NCI-H1694 (cell line): ENCODE results near the gene TMEM212.
"Not testable (repeated sequence)": the region's sequence is repeated elsewhere in the genome, so short reads cannot be mapped to it uniquely, and the experiment has no call there.

Experiments
- DNase-seq: peaks from one replicate; lab custom pipeline; 2025; lab: John Stamatoyannopoulos, UW

Gene TMEM212

DNA sequence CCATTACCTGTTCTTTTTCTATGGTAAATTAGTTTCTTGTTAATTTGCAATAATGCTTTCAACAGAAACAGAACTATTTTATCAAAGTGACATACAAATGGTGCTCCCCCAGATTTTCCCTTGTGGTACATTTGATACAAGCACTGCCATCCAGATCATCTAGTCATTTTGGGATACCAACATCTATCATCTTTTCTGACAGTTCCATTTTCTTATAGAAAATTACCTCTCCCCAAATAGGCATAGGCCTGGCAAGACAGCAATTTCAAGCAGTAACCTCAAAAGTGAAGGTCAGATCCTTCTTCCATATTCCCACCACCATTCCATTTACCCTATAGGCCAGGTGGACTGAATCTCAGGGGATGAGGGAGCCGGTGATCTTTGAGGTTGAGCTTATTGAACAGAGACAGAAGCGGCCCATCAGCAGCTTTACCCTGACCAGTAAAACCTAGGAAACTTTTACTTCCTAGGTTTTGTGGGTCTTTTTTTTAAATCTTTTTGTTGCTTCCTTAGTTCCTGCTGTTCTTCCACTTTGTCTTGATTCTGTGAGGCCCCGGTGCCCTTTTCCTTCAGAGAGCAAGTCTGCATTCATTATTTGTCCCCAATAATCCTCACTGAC lies 29.8 kb upstream of the TMEM212 start:
- no peak for DNase-seq

DNA sequence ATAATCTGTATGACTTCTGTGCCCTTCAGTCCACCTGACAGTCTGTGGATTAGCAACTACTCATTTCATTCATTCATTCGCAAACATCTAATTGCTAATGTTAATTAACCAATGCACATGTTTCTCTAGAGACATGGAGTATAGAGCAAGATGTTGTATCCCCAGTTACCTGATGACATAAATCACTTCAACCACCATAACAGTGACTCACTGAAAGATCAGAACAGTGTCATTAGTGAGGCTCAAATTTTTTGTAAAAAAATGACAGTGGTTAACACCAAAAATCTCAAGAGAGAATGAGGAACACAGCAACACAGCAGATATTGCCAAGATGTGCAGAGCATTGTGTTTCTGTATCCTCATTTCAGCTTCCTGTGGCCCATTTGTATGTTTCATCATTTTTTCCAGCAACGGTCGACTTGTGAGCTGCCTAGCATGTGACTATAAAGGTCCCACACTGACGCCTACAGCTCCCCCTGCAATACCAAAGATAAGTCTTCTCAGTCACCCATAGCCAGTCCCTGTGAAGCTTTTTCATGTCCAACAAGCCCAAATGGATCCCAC lies 29.2 kb upstream of the TMEM212 start:
- no peak for DNase-seq

DNA sequence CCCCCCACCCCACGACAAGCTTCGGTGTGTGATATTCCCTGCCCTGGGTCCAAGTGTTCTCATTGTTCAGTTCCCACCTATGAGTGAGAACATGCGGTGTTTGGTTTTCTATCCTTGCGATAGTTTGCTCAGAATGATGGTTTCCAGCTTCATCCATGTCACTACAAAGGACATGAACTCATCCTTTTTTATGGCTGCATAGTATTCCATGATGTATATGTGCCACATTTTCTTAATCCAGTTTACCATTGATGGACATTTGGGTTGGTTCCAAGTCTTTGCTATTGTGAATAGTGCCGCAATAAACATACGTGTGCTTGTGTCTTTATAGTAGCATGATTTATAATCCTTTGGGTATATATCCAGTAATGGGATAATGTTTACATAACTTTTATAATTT lies 28.5 kb upstream of the TMEM212 start:
- not testable (repeated sequence) for DNase-seq

DNA sequence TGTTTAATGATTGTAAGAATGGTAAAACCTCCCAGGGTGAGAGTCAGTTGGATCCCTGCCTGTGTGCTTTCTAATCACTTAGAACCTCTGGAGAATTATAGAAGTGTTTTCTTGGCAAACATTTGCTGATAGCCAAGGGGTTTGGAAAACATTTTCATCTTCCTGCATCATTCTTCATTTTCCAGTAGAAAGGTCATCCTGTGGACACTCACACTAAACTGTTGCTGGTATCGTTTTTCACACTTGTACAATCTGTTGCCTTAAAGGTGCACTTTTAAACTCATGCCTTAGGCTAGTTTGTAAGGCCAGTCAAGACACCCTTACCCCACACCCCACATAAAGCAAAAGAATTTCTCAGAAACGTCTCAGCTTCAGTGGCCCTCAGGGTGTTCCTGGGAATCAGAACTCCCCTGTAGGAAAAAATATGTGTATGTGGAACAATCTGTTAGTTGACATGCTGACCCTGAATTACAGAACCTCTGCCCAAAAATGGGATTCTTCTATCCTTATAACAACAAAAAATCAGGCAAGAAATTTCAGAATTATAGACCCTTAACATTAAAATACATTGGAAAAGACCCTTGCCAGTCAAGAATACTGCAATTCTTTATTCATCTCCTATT lies 27.1 kb upstream of the TMEM212 start:
- no peak for DNase-seq

DNA sequence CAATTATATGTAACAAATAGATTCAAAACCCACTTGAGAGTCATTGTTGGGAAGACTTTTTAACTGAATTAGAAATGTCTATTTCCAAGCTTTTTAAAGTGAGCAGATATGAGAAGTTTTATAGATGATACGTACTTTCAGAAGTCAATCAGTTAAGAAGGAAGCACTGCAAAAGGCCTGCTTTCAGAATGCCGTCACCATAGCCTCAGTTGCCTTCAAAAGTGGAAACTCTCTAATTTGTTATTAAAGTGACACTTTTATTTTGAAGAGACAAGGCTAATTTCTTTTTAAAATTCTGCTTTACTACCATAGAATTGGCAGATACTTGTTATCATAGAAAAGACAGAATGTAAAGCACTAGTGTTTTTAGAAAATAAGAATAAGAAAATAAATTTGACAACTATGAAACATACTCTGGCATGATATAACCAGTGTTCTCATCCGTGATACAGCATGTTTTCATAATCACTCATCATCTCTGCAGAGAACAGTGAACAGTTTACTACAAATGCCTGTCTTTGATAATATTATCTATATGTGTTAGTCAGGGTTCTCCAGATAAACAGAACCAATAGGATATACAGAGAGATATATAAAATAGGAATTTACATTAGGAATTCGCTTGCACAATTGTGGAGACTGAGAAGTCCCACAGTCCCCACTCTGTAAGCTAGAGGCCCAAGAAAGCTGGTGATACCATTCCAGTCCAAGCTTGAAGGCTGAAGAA lies 25.9 kb upstream of the TMEM212 start:
- no peak for DNase-seq

DNA sequence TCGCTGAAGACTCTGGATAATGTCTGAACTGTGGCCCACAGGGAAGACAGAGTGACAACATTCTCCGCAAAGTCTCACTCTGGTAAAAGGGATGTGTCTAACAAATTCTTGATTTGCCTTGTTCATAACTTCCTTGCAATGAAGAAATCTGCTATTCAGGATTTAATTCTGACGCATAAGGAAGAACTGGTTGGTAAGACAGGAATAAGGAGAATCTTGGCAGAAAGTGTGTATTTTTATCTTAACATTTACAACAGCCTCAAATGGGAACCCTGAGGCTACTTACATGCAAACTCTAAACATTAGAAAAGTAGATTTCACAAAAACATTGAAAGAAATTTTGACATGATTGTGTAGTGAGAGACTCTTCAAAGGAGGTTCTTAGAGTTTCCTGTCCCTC lies 22.1 kb upstream of the TMEM212 start:
- DNase-seq: no peak

DNA sequence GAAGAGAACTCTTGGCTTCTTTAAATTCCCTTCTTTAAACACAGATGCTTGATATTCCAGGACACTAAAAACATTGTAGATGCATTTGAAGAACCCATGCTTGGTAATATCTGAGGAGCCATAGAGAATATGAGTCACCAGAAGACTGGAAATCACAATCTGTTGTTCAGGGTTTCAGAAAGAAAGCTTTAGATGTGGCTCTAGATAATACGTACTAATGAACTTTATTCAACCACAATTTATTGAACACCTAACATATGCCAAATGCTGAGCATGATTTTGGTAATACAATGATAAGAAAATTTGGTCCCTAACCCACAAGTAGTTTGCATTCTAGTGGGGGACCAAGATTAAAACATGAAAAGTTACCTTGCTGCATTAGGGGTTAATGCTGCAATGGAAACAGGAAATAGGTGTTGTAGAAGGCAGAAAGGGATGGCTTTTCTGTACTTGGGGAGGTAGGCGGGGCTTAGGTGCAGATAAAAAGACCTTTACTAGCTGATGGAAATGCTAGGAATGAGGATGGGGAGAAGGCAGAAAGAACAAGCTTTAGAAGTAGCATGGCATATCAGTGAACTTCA lies 21.3 kb upstream of the TMEM212 start:
- DNase-seq: no peak

DNA sequence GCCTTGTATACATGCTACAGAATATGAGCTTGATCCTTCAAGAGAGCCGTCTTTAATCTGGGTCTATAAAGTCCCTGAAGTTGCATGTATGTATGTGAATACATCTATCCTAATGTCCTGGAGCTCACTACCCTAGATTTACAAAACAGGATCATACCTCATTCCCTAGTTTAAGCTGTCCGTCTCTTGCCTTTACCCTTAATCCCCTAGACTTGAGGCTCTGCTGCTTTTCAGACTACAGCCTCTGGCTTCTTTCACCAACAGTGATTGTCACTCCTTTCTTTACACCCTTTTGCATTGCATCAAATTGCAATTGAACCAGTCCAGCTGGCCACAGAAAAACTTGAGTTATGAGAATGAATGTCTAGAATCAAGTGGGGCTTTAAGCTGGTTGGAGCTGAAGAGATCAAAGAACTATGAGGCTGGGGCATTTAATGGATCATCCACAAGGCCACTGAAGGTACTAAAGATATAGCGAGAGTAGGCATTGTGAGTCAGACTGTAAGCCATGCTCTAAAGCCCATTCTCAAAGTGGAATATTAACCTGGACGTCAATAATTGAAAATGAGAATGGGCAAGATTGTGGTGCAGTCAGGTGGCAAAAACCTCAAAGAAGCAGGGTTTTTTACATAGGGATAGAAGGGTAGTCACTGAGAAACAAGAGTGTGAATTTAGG lies 20.6 kb upstream of the TMEM212 start:
- DNase-seq: no peak

DNA sequence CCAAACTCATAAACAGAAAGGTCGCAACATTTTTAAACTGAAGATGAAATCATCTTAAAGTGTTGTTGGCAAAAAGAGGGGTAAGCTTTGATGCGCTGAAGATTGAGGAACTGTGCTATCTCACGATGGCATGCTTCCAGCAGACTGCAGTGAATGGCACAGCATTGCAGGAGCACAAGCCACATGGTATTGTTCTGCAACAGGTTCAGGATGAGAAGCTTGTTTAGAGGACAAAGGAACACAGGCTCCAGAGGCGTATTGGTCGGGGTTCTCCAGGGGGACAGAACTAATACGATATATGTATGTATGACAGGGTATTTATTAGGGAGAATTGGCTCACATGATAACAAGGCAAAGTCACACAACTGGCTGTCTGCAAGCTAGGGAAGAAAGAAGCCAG lies 19.0 kb upstream of the TMEM212 start:
- DNase-seq: no peak

DNA sequence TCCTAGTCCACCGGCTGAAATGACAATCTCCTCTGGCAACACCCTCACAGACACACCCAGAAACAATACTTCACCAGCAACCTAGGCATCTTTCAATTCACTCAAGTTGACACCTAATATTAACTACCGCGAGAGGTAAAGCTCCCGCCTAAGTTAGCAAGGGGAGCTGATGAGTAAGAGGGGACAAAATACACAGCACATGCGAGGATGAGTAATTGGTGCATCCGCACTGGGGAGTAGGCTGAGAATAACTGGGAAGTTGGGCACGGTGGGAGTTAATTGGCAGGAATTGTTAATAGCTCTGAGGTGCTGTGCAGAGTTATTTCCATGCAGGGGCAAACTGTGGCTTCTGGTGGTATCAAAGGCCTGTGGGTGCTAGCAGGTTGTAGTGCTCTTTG lies 18.3 kb upstream of the TMEM212 start:
- no peak for DNase-seq

DNA sequence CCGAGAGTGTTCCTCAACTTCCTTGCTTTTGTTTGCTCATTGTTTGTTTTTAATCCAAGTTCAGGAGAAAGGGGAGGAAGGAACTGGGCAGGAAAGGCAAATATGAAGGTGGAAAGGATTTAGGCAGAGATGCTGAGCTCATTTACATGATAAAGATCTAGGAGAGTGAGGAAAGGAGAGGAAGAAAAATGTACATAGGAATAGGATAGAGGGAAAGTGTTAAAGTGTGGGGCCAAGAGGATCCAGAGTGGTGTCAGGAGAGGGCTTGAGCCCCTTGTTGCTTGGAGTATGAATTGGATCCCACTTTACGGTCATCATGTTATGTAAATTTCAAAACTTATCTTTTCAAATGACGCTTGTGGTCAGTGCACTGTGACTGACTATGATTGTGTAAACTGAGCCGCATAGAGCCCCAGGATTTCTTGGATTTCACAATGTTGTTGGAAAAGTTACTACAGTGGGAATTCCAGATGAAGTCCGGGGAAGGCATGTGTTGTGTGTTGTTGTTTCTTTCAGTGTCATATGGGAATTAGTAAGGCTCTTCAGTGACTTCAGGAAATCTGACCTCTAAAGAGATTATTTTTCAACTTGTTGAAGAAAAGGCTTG lies 17.8 kb upstream of the TMEM212 start:
- DNase-seq: no peak

DNA sequence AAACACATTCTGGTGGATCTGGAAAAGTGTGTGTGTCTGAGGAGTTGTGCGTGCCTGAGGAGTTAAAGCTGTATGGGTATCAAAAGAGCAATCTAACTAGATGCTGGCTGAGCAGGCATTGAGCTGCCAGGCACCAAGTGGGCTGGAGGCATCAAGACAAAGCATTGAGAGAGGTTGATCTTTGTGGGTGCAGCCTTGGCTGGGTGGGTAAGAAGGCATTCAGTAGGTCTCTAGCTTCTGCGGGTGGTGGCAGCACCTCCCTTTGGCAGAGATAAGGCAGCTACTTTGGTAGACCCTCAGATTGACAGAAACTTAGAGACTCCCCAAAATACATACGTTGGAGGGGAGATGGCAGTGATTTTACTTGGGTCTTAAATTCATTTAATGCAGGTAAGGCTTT lies 15.8 kb upstream of the TMEM212 start:
- DNase-seq: no peak

DNA sequence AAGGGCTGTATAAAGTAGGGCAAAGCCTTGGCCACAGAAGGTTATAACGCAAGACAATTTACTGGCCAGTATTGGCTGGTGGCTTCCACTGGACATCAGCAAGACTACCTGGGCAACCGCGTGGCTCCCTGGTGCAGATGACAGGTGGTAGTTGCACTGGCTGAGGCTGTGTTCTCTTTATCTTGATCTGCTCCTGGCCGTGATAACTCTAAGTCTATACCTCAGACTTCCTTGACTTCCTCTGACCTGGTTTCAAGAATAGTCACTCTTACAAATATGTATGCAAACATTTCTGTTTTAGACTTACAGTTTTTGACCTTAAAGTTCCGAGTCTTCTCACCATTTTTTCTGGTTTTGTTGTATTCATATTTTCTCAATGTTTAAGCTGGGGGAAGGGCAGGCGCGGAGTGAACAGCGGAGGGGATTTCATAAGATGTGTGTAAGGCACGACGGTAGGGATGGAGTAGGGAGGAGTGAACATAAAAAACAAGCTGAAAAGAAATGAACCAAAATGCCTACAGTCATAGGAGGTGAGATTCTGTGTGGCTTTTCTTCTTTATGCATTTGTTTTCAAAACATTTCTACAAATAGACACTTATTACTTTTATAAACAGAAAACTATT lies 15.2 kb upstream of the TMEM212 start:
- DNase-seq: no peak

DNA sequence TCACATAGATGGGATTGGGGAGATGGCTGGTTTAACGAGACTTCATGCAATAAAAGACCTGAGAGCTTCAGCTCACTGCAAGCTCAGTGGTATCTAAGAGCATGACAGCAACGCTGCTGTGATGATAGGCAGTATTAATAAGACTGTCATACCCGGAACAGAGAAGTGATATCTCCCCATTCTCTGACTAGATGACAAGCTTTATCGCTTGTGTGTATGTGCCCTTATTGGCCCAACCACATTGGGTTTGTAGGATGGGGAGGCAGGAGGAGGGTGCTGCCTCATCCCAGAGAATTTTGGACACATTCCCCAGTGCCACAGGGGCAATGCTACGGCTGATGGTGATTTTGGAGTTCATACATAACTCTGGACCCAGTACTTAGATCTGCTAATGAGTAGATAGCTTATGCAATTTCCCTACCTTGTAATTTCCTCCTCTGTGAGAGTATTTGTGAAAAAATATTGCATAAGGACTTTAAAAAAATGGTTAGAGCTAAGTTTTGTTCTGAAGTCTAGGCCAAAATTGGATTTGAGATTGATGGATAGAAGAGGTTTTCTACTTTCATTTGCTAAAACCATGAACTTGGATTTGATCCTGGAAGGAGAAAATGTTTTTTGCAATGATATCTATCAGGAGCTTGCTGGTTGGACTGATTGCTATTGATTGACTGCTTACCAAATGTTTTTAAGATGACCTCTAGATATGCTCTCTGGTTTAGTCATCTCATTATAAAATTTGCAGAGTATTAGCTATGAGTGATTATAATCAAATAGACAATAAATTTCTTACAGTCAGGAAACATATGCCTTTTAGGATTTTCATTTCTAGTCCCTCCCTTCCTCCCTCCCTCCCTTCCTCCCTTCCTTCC lies 14.0 kb upstream of the TMEM212 start:
- DNase-seq: no peak

DNA sequence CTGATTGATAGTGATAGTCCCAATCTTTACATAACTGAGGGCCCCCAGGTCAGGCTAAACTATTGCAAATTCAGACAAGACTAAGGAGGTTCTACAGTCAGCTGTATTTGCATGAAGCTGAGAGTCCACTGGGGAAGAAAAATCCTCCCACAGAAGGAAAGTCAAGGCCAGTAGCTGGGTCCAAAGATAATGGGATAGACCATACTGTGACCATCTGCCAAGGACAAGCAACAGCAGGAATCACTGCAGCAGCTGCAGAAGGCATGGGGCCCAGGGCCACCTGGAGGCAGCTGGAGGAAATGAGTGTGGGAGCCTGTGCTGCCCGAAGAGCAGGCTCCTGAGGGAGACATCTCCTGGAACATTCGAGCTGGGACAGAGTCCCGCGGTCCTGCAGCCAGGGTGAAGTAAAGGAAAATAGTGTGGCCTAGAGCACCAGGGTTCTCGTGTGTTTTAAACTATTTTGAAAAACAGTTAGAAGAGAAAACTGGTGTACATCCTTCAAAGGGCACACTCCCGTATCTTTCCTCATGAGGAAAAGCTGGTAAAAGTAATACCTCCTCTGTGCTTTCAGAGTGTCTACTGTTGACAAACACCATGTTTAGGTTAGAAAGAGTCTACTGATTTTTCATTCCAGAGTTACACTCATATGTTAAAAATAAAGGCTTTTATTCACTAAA lies 13.2 kb upstream of the TMEM212 start:
- peak; percentile 20 for DNase-seq

DNA sequence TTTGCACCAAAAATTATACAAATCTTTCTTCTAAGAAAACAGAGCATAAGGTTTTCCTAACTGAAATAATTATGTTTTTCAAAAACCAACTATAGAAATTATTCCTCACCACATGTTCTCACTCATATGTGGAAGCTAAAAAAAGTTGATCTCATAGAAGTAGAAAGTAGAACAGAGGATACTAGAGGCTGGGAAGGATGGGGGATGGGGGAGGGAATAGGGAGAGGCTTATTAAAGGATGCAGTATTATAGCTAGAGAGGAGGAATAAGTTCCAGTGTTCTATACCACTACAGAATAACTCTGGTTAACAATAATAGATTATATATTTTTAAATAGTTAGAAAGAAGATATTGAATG lies 12.7 kb upstream of the TMEM212 start:
- DNase-seq: no peak

DNA sequence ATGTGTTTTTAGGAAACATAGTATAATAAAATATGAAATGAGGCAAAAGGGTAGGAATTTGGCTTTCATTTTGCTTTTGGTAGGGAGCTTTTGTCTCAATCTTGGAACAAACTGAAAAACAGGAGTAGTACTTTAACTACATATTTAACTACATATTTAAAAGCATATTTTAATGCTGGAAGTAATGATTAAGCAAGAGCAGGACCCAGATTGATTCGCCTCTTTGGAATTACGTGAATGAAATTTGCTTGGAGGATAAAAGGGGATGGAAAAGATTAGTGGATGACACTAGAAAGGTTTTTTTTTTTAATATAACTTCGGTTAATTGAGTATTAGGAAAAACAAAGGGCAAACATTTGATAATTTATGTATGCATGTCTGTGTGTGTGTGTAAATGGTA lies 11.2 kb upstream of the TMEM212 start:
- no peak for DNase-seq

DNA sequence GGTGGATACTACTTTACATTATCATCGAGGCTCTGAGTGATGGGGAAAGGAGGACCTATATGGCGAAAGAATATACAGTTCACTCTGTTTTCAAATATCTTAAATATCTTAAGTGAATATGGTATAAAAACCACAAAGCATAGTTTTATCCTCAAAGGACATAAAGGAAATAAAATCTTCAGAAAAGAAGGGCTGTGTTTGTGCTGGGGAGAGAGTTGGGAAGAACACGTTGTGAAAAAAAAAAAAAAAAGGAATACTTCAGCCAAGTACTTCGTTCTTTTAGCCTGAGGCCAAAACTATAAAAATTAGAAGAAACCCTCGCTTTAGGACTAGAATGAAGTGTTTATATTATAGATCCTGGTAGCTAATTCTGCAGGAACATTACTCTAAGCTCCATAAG lies 10.2 kb upstream of the TMEM212 start:
- DNase-seq: no peak

DNA sequence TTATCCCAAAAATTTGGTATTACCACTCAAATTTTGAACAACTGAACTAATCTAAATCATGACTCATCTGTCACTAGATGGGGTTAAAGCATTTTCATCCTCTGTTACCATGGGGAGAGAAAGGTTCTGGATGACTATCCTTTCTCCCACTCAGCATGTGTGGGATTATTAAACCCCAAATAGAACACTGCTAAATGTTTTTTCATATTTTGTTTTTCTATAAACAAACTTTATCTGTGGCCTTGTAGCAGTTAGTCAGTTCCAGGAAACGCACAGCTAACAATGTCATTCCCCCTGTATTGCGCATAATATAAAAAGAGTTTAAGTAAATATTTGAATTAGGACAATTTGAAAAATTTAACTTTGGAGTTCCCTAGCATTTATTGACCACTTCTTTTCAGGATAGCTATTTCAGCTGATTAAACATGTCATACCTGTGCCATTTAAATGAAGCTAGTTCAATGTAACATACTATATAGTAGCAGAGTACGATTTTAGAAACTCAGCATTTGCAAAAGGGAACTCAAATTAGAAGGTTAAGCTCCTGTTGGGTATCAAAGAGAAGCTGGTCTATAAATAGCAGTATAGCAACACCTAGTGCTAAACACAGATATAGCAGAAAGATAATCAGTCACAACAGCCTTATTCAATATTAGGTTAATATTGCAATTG lies 9.2 kb upstream of the TMEM212 start:
- peak; percentile 4 for DNase-seq

DNA sequence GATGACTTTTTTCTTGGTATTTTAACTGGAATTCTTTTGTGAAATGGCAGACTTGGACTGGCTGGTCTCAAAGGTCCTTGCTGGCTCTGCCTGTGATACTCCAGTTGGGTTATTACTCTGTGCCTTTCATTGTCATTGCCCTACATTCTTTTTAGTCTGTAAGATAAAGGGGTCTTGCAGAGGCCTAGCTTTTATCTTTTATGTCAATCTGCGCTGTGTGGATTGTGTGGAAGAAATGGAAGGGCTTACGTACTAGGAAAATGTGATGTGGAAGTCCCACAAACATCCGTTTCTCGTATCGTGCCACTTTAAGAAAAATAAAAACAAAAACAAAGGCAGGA lies 8.7 kb upstream of the TMEM212 start:
- DNase-seq: no peak
